22Rv1 (cell line): Measurements from ENCODE around the gene JUP.

Experiments
- ZFX ChIP-seq: fragments of 450-650 bp; IDR thresholded peaks from 2 replicates; pipeline ENCODE4 v1.6.1; 2017; ENCODE audit warnings: antibody characterized with exemption, borderline replicate concordance
- TF ChIP-seq, protein P1 (sequence below): fragments of 450-650 bp; IDR thresholded peaks from 2 replicates; pipeline ENCODE4 v1.5.1; 2017; ENCODE audit warnings: mild to moderate bottlenecking

DNA sequence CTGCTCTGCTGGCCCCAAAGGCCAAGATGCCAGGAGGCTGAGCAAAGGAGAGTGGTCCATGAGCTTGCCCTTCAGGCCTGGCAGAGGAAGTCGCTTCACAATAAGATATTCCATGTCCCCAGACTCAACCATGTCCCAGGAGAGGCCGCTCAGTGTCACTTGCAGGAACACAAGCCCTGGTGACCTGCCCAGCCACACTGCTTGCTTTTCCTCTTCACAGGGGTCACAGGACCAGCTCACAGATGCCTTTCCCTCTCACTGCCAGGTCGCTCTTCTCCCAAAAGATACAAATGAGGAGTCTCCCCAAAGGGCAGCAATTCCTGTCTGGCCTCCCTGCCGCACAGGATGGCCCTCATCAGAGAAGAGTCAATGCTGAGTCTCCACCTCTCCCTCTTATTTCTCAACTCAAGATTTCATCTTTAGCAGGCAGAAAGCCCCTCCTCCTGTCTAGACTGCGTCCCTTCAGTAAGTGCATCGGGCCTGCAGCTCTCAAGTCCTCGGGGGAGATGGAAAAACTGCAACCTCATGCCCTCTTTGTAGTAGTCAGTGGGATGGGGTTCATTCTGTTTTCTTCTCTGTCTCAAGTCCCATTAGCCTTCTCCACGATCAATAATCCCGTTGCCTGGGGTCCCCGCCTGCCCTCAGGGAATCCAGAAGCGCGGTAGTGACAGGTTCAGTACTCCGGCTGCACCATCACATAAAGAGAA is 5.0 kb downstream of the JUP start:
- TF ChIP-seq, protein P1, sequence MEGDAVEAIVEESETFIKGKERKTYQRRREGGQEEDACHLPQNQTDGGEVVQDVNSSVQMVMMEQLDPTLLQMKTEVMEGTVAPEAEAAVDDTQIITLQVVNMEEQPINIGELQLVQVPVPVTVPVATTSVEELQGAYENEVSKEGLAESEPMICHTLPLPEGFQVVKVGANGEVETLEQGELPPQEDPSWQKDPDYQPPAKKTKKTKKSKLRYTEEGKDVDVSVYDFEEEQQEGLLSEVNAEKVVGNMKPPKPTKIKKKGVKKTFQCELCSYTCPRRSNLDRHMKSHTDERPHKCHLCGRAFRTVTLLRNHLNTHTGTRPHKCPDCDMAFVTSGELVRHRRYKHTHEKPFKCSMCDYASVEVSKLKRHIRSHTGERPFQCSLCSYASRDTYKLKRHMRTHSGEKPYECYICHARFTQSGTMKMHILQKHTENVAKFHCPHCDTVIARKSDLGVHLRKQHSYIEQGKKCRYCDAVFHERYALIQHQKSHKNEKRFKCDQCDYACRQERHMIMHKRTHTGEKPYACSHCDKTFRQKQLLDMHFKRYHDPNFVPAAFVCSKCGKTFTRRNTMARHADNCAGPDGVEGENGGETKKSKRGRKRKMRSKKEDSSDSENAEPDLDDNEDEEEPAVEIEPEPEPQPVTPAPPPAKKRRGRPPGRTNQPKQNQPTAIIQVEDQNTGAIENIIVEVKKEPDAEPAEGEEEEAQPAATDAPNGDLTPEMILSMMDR = no peak
- no peak for TF ChIP-seq ZFX
